Measurements from ENCODE around the gene CRACR2B.

Gene CRACR2B

GRCh38 chr11:811446-812245, 16.1 kb upstream of the CRACR2B start:
- DNase-seq: no peak

DNA sequence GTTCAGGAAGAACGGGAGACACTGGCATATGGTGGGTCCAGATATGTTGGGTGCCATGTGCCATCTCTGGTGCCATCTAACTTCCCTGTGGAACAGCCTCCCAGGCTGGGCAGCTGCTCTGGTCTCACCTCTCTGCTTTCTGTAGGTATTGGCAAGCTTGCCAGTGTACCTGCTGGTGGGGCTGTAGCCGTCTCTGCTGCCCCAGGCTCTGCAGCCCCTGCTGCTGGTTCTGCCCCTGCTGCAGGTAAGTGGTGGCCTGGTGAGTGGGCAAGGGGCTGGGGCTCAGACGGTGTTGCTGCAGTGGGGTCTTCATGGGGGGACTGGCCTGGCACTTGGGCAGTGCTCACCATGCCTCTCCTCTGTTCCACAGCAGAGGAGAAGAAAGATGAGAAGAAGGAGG, 15.3 kb upstream of the CRACR2B start:
- DNase-seq: no peak

GRCh38 chr11:813072-813455, 14.7 kb upstream of the CRACR2B start:
- no peak for DNase-seq

DNA sequence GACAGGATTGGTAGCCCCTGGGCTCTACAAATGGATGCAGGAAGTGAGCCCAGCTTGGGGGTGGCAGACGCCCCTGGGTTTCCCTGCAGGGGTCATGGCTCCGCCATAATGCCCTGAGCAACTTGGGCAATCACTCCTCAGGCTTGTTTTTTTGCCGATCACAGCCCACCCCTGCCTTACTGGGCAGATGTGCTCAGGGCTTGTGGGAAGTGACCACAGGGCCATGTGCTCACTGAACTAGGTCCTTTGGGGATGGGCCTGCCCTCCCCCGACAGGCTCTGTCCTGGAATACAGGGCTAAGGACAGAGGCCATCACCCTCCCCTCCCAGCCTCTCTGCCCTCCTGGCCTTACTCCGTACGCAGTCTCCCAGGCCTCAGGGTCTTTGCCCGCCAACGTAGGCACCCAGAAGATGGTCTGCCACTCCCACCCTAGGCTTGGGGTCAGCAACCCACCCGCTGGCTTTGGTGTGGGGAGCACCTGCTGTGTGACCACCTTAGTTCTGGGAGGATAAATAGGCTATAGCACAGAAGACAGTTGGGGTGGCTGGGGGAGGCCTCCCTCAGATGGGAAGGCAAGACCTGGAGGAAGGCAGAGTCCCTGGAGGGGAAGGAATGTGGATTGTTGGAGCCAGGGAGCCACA, 14.1 kb upstream of the CRACR2B start:
- no peak for DNase-seq

DNA sequence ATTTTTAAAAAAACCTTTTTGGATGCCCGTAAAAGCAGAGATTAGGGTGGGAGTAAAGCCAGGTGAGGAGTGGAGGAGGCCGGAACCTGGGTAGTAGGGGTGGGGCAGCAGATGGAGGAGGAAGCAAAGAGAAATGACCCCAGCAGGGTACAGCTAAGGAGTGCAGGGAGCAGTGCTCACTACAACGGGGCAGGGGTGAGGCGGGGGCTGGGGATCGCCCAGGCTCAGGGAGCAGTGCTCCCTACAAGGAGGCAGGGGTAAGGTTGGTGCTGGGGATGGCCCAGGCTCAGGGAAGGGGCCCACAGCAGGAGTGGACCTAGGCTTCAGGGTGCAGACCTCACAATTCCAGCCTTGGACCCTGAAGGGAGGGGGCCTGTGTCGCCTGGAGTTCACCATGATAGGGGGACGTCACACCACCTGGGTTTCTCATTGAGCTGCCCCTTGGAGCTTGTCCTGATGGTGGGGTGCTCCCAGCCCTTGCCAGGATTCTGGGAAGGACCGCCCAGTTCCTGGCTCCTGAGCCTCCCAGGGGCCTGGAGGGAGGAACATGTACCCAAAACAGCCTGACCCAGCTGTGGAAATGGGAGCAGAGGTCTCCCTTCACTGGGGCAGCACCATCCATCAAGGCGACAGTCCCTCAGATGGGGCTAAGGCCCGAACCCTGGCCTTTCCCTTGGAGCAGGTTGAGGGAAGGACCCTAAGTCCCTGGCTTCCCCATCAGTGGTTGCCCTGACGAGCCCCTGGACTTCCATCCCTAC, 11.9 kb upstream of the CRACR2B start:
- no peak for DNase-seq

GRCh38 chr11:816433-816779, 11.3 kb upstream of the CRACR2B start:
- DNase-seq: no peak

- no peak for DNase-seq
Measured at GRCh38 chr11:818396-819128, 9.2 kb upstream of the CRACR2B start, which contains the start of gene PNPLA2. Gene PNPLA2 (plus strand): TSS chr11:818914. CDS start chr11:819719, 805 bp downstream.

- peak; percentile 92 for DNase-seq
Measured at GRCh38 chr11:819129-819931, 8.4 kb upstream of the CRACR2B start.

- peak; percentile 94 for DNase-seq
Measured at GRCh38 chr11:819943-820649, 7.6 kb upstream of the CRACR2B start.

DNA sequence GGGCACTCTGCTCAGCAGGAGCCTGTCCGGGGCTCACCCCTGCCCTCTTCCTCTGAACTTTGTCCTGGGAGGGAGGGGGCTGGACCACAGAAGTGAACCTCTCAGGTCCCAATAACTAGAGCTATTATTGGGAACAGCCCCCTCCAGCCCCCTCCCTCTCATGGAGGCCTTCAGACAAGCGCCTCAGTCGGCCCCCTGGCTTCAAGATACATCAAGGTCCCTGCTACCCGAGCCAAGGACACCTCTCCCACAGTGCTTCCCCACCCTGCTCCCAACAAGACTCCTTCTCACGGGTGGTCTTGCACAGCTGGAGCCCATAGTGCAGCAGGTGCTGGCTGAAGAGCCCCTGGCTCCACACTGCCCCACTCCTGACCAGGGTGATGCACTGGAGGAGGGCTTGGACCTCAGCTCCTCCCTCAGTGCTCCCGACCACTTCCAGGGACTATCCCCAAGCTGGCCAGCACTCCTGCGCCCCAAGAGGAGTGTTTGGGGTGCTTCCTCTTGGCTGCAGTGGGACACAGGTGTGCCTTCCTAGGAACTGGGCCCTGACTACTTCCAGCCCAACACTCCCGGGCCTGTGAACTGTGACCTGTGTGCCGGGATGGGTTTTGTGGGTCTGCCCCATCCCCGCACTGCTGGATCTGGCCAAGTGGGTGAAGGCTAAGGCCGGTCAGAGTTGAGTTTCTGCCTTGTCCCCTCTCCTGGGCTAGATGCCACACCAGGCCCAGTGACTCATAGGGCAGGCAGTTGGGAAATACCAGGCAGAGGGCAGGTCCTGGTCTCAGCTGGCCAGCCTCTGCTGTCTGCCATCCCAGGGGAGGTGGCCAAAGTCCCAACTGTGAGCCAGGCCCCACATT, 6.8 kb upstream of the CRACR2B start:
- DNase-seq: no peak

DNA sequence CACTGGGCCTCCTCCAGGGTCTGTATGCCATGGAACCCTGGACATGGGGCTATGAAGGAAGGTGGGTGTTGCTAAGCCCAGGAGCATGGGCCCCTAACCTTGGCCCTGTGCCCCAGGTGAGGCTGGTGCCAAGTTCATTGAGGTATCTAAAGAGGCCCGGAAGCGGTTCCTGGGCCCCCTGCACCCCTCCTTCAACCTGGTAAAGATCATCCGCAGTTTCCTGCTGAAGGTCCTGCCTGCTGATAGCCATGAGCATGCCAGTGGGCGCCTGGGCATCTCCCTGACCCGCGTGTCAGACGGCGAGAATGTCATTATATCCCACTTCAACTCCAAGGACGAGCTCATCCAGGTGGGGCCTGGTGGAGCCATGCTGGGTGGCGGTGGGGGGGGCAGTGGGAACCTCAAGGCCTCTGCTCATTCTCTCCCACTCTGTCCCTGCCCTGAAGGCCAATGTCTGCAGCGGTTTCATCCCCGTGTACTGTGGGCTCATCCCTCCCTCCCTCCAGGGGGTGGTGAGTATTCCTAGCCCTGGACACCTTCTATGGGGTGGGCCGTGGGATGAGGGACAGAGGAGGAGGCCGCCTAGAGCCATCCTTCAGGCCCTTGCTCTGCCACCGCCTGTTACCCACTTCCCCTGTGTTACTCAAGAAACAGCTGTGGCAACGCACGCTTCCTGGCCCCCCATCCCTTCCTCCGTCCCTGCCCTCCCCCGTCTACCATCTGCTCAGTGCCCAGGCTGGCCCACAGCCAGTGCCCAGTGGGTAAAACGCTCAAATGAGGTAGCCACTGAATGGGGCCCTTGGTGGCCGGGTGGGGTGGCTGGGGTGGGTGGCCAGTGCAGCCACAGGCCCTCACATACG, 6.0 kb upstream of the CRACR2B start:
- DNase-seq: no peak

DNA sequence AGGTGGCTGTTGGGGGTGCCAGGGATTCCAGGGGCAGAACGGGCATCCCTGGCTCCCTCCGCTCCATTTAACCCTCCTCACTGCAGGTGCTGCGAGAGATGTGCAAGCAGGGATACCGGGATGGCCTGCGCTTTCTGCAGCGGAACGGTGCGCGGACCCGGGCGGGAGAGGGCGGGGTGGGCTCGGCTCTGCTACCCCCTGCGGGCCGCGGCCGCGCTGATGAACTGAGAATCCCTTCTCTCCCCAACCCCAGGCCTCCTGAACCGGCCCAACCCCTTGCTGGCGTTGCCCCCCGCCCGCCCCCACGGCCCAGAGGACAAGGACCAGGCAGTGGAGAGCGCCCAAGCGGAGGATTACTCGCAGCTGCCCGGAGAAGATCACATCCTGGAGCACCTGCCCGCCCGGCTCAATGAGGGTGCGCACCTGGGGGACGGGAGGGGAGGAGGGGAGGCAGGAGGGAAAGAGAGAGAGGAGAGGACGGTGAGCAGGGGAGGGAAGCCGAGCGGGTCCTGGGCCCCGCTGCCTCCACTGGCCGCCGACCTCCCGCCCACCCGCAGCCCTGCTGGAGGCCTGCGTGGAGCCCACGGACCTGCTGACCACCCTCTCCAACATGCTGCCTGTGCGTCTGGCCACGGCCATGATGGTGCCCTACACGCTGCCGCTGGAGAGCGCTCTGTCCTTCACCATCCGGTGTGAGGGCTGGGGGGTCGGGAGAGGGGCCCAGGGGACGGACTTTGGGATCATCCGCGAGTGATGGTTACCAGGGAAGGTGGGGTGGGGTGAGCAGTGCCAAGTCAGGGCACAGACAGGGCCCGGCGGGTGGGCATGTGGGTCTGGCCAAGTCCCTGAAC, 4.1 kb upstream of the CRACR2B start:
- no peak for DNase-seq

- DNase-seq: no peak
Measured at GRCh38 chr11:824292-824880, 3.3 kb upstream of the CRACR2B start.

DNA sequence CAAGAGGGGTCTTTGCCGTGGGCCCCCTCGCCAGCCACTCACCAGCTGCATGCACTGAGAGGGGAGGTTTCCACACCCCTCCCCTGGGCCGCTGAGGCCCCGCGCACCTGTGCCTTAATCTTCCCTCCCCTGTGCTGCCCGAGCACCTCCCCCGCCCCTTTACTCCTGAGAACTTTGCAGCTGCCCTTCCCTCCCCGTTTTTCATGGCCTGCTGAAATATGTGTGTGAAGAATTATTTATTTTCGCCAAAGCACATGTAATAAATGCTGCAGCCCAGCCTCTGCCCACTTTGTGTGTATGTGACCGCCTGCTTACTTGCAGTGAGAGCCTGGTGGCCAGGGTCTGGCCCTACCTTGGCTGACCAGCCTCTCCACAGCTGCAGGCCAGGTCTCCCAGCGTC, 2.8 kb upstream of the CRACR2B start:
- no peak for DNase-seq

- no peak for DNase-seq
Measured at GRCh38 chr11:825366-826226, 2.1 kb upstream of the CRACR2B start.

DNA sequence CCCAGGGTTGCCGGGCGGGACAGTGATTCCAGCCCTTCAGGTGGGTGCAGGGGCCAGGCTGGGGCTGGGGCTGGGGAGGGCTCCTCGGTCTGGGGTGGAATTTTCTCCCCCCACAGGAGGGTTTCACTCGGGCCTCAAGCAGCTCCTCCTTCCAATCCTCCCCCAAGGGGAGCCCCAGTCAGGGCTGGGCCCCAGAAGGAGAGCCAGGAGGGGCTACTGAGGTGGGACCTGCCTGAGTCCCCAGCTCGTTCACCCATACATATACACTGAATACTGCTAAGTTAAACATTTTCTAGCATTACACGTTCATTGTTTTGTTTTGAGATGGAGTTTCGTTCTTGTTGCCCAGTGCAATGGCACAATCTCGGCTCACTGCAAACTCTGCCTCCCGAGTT, 1.5 kb upstream of the CRACR2B start:
- no peak for DNase-seq

- no peak for DNase-seq
Measured at GRCh38 chr11:826836-827145, 928 bp upstream of the CRACR2B start.
